GM23338 (cell line): ENCODE results near the gene DLX4.
A peak's percentile ranks its signal among the peaks of the same experiment; 100 is the strongest.

Source experiments
- CREB1 ChIP-seq: fragments of 250-450 bp; sonication (Bioruptor Pico); IDR thresholded peaks from 2 replicates; pipeline ENCODE4 v1.5.0; 2020; ENCODE audit warnings: low read depth, mild to moderate bottlenecking, moderate library complexity
- EZH2 ChIP-seq: fragments of 200-600 bp; sonication (generic); IDR thresholded peaks from one replicate; pipeline ENCODE4 v1.8.0; 2017; ENCODE audit warnings: antibody characterized with exemption, mild to moderate bottlenecking, low read depth; ENCODE audit not compliant: unreplicated experiment
- EZH2phosphoT487 ChIP-seq: fragments of 200-600 bp; sonication (generic); IDR thresholded peaks from one replicate; pipeline ENCODE4 v1.8.1; 2018; ENCODE audit warnings: antibody characterized with exemption; ENCODE audit not compliant: unreplicated experiment
- JUNB ChIP-seq: IDR thresholded peaks from one replicate; pipeline ENCODE4 v1.6.1; 2016; ENCODE audit warnings: antibody characterized with exemption; ENCODE audit not compliant: unreplicated experiment
- NANOG ChIP-seq: IDR thresholded peaks from 2 replicates; pipeline ENCODE4 v1.6.1; 2016; ENCODE audit warnings: antibody characterized with exemption, borderline replicate concordance
- POLR2AphosphoS5 ChIP-seq: IDR thresholded peaks from 2 replicates; pipeline ENCODE4 v1.6.1; 2016; ENCODE audit warnings: antibody characterized with exemption, low read depth
- ZNF114 ChIP-seq: fragments of 250-450 bp; sonication (Bioruptor Pico); IDR thresholded peaks from 2 replicates; pipeline ENCODE4 v1.5.0; 2020; ENCODE audit warnings: mild to moderate bottlenecking, moderate library complexity
- TF ChIP-seq, protein P1 (sequence below), 2 experiments: fragments of 200-600 bp in 1 of 2; sonication (generic) in 1 of 2; conservative IDR thresholded peaks; 2 replicates each; pipeline versions ENCODE4 v1.5.1 to v1.6.1; 2016 to 2017; ENCODE audit warnings: antibody characterized with exemption in 2 of 2, low read depth in 2 of 2, mild to moderate bottlenecking in 2 of 2, moderate library complexity in 1 of 2
- TF ChIP-seq, protein P2 (sequence below): IDR thresholded peaks from 2 replicates; pipeline ENCODE4 v1.6.1; 2016; ENCODE audit warnings: antibody characterized with exemption
- TF ChIP-seq, protein P3 (sequence below): fragments of 250-450 bp; sonication (Bioruptor Pico); IDR thresholded peaks from 2 replicates; pipeline ENCODE4 v1.5.0; 2020; ENCODE audit warnings: mild to moderate bottlenecking, moderate library complexity
- TF ChIP-seq, protein P4 (sequence below): IDR thresholded peaks from one replicate; pipeline ENCODE4 v1.6.1; 2018; ENCODE audit warnings: antibody characterized with exemption; ENCODE audit not compliant: unreplicated experiment

DNA sequence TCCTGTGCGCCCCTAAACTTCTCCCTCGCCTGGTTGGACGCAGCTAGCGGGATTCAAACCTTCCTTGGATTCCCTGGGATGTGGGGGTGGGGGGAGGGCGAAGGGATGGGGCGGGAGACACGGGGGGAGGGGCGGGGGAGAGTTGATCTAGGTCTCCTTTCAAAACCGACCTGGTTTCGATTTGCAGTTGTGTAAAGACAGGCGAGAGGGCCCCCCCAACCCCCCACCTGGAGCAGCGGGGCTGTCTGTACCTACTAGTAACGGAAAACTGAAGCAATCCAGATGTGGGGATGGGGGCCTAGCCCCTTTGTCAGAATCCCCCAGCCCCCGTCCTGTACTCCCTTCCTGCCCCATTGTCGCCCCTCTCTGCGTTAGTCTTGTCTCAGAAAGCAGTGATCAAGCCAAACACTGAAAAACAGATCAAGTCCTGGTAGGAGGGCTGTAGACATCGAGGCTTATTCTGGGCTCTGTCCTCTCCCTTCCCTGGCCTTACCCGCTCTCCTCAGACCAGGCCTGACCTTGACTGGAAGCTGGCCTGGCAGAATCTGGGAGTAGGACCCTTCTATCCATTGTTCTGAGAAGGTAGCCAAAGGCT is 902 bp downstream of the DLX4 start:
- TF ChIP-seq, protein P1, sequence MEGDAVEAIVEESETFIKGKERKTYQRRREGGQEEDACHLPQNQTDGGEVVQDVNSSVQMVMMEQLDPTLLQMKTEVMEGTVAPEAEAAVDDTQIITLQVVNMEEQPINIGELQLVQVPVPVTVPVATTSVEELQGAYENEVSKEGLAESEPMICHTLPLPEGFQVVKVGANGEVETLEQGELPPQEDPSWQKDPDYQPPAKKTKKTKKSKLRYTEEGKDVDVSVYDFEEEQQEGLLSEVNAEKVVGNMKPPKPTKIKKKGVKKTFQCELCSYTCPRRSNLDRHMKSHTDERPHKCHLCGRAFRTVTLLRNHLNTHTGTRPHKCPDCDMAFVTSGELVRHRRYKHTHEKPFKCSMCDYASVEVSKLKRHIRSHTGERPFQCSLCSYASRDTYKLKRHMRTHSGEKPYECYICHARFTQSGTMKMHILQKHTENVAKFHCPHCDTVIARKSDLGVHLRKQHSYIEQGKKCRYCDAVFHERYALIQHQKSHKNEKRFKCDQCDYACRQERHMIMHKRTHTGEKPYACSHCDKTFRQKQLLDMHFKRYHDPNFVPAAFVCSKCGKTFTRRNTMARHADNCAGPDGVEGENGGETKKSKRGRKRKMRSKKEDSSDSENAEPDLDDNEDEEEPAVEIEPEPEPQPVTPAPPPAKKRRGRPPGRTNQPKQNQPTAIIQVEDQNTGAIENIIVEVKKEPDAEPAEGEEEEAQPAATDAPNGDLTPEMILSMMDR (conservative IDR thresholded peaks at IDR 0.05; ENCODE audit: low read depth in 2 of 2): no peak
- TF ChIP-seq, protein P2, sequence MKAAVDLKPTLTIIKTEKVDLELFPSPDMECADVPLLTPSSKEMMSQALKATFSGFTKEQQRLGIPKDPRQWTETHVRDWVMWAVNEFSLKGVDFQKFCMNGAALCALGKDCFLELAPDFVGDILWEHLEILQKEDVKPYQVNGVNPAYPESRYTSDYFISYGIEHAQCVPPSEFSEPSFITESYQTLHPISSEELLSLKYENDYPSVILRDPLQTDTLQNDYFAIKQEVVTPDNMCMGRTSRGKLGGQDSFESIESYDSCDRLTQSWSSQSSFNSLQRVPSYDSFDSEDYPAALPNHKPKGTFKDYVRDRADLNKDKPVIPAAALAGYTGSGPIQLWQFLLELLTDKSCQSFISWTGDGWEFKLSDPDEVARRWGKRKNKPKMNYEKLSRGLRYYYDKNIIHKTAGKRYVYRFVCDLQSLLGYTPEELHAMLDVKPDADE: no peak
- peak; percentile 88 for TF ChIP-seq EZH2
- no peak for TF ChIP-seq POLR2AphosphoS5
- TF ChIP-seq, protein P3, sequence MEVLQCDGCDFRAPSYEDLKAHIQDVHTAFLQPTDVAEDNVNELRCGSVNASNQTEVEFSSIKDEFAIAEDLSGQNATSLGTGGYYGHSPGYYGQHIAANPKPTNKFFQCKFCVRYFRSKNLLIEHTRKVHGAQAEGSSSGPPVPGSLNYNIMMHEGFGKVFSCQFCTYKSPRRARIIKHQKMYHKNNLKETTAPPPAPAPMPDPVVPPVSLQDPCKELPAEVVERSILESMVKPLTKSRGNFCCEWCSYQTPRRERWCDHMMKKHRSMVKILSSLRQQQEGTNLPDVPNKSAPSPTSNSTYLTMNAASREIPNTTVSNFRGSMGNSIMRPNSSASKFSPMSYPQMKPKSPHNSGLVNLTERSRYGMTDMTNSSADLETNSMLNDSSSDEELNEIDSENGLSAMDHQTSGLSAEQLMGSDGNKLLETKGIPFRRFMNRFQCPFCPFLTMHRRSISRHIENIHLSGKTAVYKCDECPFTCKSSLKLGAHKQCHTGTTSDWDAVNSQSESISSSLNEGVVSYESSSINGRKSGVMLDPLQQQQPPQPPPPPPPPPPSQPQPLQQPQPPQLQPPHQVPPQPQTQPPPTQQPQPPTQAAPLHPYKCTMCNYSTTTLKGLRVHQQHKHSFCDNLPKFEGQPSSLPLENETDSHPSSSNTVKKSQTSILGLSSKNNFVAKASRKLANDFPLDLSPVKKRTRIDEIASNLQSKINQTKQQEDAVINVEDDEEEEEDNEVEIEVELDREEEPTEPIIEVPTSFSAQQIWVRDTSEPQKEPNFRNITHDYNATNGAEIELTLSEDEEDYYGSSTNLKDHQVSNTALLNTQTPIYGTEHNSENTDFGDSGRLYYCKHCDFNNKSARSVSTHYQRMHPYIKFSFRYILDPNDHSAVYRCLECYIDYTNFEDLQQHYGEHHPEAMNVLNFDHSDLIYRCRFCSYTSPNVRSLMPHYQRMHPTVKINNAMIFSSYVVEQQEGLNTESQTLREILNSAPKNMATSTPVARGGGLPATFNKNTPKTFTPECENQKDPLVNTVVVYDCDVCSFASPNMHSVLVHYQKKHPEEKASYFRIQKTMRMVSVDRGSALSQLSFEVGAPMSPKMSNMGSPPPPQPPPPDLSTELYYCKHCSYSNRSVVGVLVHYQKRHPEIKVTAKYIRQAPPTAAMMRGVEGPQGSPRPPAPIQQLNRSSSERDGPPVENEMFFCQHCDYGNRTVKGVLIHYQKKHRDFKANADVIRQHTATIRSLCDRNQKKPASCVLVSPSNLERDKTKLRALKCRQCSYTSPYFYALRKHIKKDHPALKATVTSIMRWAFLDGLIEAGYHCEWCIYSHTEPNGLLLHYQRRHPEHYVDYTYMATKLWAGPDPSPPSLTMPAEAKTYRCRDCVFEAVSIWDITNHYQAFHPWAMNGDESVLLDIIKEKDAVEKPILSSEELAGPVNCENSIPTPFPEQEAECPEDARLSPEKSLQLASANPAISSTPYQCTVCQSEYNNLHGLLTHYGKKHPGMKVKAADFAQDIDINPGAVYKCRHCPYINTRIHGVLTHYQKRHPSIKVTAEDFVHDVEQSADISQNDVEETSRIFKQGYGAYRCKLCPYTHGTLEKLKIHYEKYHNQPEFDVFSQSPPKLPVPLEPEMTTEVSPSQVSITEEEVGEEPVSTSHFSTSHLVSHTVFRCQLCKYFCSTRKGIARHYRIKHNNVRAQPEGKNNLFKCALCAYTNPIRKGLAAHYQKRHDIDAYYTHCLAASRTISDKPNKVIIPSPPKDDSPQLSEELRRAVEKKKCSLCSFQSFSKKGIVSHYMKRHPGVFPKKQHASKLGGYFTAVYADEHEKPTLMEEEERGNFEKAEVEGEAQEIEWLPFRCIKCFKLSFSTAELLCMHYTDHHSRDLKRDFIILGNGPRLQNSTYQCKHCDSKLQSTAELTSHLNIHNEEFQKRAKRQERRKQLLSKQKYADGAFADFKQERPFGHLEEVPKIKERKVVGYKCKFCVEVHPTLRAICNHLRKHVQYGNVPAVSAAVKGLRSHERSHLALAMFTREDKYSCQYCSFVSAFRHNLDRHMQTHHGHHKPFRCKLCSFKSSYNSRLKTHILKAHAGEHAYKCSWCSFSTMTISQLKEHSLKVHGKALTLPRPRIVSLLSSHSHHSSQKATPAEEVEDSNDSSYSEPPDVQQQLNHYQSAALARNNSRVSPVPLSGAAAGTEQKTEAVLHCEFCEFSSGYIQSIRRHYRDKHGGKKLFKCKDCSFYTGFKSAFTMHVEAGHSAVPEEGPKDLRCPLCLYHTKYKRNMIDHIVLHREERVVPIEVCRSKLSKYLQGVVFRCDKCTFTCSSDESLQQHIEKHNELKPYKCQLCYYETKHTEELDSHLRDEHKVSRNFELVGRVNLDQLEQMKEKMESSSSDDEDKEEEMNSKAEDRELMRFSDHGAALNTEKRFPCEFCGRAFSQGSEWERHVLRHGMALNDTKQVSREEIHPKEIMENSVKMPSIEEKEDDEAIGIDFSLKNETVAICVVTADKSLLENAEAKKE (CRISPR knock-in tag): no peak
- no peak for TF ChIP-seq CREB1 (CRISPR knock-in tag)
- TF ChIP-seq EZH2phosphoT487: no peak
- TF ChIP-seq JUNB: no peak
- TF ChIP-seq, protein P4, sequence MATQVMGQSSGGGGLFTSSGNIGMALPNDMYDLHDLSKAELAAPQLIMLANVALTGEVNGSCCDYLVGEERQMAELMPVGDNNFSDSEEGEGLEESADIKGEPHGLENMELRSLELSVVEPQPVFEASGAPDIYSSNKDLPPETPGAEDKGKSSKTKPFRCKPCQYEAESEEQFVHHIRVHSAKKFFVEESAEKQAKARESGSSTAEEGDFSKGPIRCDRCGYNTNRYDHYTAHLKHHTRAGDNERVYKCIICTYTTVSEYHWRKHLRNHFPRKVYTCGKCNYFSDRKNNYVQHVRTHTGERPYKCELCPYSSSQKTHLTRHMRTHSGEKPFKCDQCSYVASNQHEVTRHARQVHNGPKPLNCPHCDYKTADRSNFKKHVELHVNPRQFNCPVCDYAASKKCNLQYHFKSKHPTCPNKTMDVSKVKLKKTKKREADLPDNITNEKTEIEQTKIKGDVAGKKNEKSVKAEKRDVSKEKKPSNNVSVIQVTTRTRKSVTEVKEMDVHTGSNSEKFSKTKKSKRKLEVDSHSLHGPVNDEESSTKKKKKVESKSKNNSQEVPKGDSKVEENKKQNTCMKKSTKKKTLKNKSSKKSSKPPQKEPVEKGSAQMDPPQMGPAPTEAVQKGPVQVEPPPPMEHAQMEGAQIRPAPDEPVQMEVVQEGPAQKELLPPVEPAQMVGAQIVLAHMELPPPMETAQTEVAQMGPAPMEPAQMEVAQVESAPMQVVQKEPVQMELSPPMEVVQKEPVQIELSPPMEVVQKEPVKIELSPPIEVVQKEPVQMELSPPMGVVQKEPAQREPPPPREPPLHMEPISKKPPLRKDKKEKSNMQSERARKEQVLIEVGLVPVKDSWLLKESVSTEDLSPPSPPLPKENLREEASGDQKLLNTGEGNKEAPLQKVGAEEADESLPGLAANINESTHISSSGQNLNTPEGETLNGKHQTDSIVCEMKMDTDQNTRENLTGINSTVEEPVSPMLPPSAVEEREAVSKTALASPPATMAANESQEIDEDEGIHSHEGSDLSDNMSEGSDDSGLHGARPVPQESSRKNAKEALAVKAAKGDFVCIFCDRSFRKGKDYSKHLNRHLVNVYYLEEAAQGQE: no peak
- TF ChIP-seq NANOG: no peak
- TF ChIP-seq ZNF114 (CRISPR knock-in tag): no peak
